AG09319 (cell line): ENCODE results near the gene WNT7B.

ENCODE experiments used
- DNase-seq: peaks from one replicate; pipeline ENCODE4 v3.0.0-alpha.2; 2010; ENCODE audit warnings: low read depth; ENCODE audit errors: extremely low read depth
- CTCF ChIP-seq: IDR thresholded peaks from 2 replicates; pipeline ENCODE4 v1.5.1; 2011; ENCODE audit warnings: low read depth, mild to moderate bottlenecking, inconsistent platforms, low read length, moderate library complexity

The WNT7B gene

GRCh38 chr22:45934659-45935341 lies 42.2 kb downstream of the WNT7B start:
- no peak for DNase-seq
- no peak for TF ChIP-seq CTCF

DNA sequence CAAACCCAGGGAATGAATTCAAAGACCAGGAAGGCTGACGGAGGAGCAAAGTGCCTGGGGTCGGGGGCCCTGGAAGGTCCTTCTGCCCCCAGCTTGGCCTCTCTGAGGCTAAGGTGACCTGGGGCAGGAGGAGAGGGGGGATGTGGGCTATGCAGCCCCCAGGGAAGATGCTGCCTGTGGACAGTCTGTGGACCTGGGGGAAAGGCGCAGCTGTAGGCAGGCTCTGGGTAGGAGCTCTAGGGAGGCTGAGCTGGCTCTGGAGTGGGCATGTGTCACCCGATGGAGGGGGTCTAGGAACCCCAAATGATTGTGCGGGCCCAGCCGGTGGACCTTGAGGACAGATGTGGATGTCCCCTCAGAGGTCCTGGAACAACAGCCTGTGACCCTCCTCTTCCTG lies 42.8 kb downstream of the WNT7B start:
- no peak for TF ChIP-seq CTCF
- no peak for DNase-seq

GRCh38 chr22:45933506-45934167 lies 43.3 kb downstream of the WNT7B start:
- no peak for TF ChIP-seq CTCF
- no peak for DNase-seq

- TF ChIP-seq CTCF = no peak
- DNase-seq = no peak
Observed at GRCh38 chr22:45932071-45932470, 44.9 kb downstream of the WNT7B start.

DNA sequence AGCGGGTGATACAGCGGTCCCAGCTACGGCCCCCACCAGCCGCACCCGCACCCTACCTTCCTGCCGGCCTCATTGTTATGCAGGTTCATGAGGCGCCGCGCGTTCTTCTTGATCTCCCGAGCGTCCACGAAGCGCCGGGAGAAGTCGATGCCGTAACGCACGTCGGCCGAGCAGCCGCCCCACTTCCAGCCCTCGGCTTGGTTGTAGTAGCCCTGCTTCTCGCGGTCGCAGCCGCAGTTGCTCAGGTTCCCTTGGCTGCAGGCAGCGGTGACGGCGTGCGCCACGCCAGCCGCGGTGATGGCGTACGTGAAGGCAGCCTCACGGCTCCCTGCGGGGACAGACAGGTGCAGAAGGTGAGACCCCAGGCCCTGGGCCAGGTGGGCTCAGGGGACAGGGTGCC lies 45.9 kb downstream of the WNT7B start:
- no peak for DNase-seq
- TF ChIP-seq CTCF = no peak

DNA sequence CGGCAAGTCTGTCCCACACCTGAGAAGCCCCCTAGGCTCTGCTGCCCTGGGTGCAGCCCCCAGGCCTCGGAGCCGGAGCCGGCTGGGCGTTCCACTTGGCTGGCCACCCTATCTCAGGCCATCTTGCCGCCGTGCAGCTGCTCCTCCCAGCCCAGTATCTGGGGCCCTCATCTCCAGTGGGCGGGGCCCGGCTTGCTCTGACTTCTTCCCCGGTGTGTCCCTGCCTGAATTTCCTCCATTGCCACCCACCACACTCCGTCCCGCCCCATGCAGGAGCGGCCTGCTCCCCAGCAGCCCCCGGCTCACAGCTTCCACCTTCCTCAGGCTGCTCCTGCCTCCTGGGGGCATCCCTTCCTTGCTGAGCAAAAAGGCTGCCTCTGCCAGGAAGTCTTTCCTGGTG lies 46.6 kb downstream of the WNT7B start:
- no peak for DNase-seq
- no peak for TF ChIP-seq CTCF

GRCh38 chr22:45929649-45930048 lies 47.3 kb downstream of the WNT7B start:
- no peak for TF ChIP-seq CTCF
- DNase-seq = no peak
